ENCODE data around the gene CPNE1.
"Not testable (repeated sequence)": the region's sequence is repeated elsewhere in the genome, so short reads cannot be mapped to it uniquely, and the experiment has no call there.

CPNE1 gene

DNA sequence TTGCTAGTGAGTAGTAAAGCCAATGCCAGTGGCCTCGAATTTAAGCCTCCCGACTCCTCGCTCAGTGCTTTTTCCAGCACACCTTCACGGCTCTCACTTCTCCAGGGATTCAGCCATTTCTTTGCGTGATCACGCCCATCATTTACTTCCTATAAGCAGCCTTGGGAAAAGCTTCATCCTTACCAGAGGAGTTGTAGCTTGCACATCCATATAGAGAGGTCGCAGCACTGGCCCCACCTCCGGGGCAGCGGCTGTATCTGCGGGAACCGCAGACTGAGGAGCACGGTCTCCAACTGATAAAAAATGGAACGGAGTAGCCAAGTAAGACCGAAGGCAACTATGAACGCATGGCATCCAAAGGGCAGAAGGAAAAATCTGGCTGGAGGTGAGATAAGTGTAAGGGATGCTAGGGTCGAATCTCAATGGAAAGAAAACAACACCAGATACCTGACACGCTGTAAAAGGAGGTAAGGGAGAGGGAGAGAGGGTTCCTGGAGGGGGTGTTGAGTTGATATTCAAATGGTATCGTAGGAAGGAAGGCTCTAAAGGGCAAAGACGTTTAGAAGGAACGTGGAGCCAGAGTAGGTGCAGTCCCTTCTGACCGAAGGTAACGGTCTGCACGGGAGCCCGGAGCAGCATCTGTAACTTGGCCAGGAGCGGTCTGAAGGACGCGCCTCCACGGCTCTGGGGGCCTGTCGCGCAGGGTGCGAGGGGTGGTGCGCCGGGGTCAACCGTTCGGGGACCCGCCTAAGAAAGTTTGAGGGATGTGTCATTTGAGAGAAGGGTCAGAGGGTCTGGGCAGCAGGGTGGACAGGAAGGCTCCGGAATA, 33.8 kb upstream of the CPNE1 start:
- in situ Hi-C loops (cut with MboI; ENCODE audit: low sequenced_read_pairs): no loop called here

DNA sequence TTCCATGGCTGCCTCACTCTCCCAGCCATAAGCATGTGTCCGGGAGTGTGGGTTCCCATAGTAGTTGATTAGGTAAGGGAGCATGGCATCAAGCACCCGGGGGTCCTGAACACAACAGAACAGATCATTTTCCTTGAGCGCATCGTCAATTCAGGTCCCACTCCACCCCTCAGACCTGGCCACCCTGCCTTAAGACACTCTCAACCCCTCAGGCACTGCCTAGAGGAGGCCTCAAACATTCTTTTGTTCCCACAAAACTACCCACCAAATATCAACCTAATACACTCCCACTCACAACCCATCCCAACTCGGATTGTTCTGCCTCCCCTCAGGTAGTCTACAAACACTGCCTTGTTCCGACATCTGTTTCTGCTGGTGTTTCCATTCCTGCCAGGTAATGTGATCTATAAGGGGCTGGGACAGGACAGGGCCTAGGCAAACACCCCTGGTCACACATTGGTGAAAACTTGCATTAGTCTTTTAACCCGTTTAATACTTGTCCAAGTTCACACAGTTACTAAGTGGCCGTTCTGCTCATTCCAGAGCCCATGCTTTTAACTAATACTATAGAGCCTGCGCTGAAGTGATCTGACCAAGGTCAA, 33.1 kb upstream of the CPNE1 start:
- in situ Hi-C loops (cut with MboI; ENCODE audit: low sequenced_read_pairs): no loop called here

DNA sequence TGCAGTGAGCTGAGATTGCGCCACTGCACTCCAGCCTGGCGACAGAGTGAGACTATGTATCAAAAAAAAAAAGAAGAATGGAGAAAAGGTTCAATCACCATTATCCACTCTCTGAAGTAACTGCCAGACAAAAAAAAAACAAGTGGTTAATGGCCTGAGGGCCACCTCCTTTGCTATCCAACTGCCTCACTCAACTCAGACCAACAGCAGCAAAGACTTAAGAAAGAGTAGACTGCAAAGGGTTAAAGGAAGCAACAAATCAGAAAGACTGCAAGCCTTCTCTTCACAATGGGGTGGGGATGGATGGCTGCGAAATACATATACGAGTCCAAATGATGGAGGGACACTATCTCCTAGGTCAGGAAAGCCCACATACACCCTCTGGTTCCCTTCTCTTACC, 31.3 kb upstream of the CPNE1 start:
- in situ Hi-C loops (cut with MboI; ENCODE audit: low sequenced_read_pairs): no loop called here

DNA sequence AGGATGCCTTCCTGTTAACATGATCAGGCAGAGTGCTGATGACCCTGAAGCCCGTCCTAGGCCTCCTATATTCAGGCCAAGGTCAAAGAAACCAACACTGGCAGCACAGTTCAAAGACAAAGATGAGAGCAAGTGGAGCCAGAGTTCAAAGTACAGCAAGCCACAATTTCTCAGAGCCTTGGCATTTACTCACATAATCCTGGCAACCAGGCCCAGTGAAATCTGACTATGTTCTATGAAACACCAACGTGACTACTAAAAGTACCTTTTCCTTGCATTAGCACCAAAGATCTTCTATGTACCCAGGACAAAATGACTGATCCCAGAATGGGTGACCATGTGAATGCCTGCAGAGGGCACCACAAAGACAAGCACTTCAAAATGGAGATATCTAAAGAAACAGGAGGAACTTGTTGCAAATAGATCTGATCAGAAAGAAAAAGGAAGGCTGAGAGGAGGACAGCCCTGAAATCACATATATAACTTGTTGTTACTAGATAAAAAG, 30.6 kb upstream of the CPNE1 start:
- in situ Hi-C loops (cut with MboI; ENCODE audit: low sequenced_read_pairs): no loop called here

DNA sequence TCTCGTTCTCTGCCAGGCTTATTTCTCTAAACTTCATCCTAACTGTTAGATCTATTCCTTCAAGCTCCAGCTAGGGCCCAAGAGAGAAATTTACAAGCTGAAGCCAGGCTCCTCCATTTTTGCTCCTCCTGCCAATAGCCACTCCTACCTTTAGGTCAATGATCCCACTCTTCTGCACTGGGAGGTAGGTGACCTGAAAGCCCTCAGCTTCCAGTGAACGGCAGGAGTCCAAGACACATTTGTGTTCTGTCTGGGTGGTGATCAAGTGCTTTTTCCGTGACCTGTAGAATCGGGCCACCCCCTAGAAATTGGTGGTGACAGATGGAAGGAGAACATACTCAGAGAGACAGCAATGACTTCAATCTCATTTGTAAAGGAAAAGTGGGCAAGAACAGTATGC, 25.6 kb upstream of the CPNE1 start:
- in situ Hi-C loops (cut with MboI; ENCODE audit: low sequenced_read_pairs): no loop called here

DNA sequence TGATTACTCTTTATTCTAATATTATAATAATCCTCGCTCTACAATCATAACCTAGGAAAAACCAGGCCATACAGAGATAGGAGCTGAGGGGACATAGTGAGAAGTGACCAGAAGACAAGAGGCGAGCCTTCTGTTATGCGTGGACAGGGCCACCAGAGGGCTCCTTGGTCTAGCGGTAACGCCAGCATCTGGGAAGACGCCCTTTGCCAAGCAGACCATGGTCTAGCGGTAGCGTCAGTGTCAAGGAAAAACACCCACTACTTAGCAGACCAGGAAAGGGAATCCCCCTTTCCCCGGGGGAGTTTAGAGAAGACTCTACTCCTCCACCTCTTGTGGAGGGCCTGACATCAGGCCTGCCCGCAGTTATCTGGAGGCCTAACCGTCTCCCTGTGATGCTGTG, 22.2 kb upstream of the CPNE1 start:
- in situ Hi-C loops (cut with MboI; ENCODE audit: low sequenced_read_pairs): not testable (repeated sequence)

DNA sequence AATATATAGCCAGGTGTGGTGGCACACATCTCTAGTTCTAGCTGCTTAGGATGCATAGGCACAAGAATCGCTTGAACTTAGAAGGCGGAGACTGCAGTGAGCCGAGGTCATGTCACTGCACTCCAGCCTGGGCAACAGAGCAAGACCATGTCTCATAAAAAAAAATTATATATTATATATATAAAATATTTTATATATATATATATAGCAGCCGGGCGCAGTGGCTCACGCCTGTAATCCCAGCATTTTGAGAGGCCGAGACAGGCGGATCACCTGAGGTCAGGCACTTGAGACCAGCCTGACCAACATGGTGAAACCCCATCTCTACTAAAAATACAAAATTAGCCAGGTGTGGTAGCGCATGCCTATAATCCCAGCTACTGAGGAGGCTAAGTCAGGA, 20.7 kb upstream of the CPNE1 start:
- in situ Hi-C loops (cut with MboI; ENCODE audit: low sequenced_read_pairs): not testable (repeated sequence)

DNA sequence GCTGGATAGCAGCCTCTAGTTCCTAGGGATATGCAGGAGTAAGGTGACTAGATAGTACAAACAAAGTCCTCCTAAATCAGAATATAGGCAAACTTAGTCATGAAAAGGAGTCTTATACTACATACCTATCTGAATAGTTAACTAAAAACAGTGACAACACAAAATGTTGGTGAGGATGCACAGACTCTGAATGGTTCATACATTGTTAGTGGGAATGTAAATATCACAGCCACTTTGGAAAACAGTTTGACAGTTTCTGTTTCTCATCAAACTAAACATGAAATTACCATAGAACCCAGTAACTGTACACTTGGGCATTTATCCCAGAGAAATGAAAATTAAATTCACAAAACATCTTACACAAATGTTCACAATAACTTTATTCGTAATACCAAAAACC, 17.3 kb upstream of the CPNE1 start:
- in situ Hi-C loops (cut with MboI; ENCODE audit: low sequenced_read_pairs): no loop called here

DNA sequence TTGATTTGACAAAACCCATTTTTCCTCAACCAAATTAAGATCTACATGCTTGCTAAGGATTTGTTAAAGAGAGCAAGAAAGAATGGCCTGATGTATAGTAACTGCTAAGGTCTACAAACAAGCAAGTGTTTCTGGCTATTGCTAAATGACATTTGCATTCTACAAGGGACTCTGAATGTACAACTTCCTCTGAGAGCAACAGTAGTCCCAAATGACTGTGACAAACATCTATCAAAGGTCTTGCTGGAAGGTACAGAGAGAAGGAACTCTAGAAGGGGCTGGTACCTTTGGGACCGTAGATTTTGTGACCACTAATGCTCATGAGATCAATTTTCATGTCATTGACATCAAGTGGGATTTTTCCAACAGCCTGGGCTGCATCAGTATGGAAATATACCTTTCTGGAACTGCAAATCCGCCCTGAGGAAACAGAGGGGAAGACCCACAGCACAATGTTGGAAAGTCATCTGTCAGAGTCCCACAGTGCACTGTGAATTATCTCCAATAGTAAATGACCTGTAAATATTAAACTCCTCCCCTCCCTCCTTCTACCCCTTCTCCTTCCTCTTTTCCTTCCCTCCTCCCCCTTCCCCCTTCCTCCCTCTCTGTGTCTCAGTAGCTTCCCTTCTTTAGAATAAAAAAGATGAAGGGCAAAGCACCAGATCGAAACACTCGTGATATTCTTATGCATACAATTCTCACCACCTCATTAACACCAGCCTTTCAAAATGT, 15.9 kb upstream of the CPNE1 start:
- in situ Hi-C loops (cut with MboI; ENCODE audit: low sequenced_read_pairs): no loop called here

DNA sequence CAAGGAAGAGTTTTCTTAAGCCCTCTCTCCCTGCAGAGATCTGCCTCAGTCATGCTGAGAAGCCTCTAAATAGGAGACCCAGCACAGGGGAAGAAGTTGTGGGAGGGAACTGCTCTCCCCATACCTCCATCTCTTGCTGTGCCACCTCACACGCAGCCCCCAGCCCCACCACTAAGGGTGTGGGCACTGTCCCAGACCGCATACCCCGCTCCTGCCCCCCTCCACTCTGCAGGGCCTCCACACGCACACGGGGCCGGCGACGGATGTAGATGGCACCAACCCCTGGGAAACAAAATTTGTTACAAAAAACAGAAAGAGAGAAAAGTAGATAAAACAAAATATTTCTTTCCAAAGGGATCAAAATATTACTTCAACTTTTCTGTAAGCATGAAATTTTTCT, 10.2 kb upstream of the CPNE1 start:
- in situ Hi-C loops (cut with MboI; ENCODE audit: low sequenced_read_pairs): no loop called here

DNA sequence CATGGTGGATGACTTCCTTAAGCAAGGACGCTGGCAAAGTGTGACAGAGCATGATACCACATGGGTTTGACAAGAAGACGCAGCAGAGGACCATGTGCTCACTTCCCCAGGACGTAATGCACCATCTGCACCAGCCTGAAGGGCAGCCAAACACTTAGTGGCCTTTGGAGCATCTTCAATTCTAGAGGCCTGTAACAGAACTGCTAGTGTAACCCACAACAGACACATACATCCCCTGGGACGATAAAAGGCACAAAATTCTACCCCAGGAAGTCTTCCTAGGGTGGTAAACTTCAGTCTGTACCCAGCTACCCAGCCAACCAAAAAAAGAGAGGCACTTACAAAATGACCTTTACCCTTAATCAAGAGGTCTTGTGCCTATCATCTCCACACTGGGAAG, 9.2 kb upstream of the CPNE1 start:
- in situ Hi-C loops (cut with MboI; ENCODE audit: low sequenced_read_pairs): no loop called here

DNA sequence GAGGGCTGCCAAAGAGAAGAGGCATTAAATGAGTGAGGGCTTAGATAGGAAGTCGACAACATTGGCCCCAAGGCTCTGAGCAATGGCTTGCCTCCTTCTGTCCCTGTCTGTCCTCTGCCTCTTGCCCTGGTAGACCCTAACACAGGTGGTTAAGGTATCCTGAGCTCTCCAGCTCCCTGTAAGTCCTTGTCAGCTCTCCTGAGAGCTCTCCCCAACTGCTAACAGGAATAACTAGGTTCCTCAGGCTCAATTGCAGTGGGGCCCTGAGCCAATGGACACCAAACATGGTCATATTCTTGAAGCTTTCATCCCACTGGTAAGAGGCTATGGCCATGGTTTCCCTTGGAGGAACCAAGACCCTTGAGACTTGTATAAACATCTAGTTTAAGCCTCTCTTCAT, 5.0 kb upstream of the CPNE1 start:
- in situ Hi-C loops (cut with MboI; ENCODE audit: low sequenced_read_pairs): no loop called here

DNA sequence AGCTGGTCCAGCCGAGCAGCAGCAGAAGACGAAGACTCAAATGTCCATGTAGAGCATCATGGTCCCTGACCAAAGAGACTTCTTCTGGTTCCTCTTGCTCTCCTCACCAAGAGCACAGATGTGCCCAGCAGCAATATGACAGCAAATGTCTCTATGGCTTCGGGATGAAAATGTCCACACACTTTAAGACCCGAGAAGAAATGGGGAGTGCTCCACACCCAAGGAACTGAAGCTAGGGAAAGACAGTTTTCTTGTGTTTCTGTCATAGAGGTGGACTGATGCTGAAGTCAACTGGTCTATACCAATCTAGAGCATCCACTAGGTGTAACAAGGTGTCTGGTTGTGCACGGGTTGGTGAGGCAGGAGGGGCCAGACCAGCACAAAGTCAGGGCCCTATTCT, 4.5 kb upstream of the CPNE1 start:
- in situ Hi-C loops (cut with MboI; ENCODE audit: low sequenced_read_pairs): no loop called here

DNA sequence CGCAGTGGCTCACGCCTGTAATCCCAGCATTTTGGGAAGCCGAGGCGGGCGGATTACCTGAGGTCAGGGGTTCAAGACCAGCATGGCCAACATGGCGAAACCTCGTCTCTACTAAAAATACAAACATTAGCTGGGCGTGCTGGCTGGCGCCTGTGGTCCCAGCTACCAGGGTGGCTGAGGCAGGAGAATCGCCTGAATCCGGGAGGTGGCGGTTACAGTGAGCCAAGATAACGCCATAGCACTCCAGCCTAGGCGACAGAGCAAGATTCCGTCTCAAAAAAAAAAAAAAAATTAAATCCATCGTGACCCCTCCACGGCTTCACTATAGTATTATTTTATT, 1.2 kb upstream of the CPNE1 start:
- in situ Hi-C loops (cut with MboI; ENCODE audit: low sequenced_read_pairs): no loop called here

DNA sequence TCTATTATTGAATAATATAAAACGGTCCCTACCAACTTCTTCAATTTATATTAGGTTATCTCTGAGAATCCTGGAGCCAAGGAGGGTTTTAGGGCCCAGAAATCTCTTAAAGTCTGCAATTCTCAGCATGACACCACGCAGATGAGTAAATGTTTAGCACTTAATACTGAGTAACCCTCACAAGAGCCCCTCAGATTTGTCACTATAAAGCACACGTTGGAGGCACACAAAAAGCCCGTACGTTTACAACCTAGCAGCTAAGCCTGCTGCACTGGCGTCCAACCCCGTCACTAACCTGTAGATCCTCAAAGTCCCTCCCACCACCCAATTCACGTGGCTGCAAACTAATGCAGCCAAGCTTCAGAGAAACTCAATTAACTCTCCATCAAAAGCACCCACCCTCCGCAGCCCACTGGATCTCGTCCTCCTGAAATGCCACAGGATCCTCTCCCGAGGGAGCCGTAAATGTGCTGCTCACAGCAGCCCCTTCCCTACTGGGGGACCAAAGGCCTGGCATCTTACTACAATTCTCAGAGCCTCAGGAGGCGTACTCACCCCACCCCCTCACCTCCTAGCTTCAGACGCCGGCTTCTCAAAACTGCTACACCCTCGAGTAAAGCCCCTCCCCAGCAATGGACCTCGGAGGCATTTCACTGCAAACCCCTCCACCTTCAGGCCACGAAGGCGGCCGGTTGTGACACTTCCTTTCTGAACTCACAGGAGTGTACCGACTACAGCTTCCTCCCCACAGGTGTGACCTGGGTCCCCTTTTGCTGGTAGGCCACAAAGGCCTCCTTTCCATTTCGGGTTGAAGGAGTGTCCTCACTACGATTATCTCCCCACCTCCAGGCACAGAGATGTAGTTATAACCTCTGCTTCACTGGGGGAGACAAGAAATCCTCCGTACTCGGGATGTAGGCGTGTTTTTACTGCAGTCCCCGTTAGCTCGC, 909 bp downstream of the CPNE1 start:
- in situ Hi-C loops (cut with MboI; ENCODE audit: low sequenced_read_pairs): no loop called here

DNA sequence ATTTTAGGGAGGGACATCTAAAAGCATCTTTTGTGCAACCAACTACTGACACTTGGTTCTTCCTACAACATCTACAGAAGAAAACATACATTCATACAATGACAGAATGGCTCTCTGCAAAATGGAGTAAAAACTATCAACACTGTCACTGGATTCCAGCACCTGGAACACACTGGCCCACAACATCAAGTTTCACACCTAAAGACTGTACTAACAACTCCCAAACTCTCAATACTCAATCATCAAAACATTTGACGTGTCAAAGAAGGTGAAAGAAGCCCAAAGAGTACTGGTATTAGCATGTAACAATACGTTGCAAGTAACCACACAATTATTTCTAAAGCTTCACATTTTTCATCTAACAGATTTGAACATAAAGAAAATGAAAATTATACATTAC, 2.1 kb downstream of the CPNE1 start:
- in situ Hi-C loops (cut with MboI; ENCODE audit: low sequenced_read_pairs): no loop called here

DNA sequence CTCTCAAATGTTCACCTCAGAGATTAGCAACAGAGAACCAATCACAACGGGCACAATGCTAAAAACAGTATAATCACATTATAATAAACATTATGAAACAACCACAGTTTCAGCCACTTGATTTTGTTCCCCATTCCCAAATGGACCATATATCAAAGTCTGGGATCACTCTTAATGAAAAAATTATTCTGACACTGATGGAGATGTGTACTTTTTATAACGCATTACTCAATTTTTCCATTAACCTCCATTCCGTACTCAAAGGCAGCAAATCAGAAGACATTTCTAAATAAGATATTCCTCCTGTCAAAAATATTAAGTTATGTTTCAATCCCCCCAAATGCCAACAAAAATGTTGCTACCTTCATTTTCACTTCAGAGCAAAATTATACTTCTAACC, 2.8 kb downstream of the CPNE1 start:
- in situ Hi-C loops (cut with MboI; ENCODE audit: low sequenced_read_pairs): no loop called here

DNA sequence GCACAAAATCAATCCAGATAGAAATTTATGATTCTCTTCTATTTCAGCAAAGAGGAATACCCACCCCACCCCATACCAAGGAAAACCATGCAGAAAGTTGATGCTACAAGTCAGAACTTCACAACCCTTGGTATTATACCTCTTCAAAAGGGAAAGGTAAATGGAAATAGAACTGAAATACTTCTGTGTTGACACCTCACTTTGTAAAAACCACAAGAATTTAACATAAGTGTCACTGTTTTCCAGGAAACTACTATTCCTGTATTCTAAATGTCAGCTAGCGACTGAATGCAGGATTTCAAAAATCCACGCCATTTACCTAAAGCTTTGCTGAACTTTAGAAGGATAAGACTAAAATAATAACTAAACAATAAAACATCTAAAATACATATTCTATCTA, 3.6 kb downstream of the CPNE1 start:
- in situ Hi-C loops (cut with MboI; ENCODE audit: low sequenced_read_pairs): no loop called here

DNA sequence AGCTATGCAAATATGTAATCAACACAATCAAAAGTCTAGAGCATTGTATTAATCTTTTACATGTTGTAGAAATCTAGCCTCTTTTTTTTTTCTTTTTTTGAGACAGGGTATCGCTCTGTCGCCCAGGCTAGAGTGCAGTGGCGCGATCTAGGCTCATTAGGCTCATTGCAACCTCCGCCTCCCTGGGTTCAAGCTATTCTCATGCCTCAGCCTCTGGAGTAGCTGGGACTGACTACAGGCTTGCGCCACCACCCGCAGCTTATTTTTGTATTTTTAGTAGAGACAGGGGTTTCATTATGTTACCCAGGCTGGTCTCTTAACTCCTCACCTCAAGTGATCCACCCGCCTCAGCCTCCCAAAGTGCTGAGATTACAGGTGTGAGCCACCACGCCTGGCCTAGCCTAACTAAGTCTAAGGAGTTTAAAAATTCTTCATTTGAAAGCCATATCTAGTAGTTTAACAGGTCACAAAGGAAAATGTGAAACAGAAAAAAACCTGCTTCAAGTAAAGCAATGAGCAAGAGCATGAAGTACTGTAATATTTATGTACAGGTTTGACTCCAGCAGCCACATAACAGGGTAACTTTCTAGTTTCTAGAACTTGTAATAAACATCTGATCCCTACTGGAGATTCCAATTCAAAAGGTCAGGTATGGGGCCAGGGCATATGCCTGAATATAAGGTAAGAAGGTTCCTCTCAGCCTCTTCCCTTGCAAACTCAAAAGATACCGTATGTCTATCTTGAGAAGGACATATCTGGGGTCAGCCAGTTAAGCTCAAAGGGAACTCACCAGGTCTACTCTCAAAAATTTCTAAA, 4.4 kb downstream of the CPNE1 start:
- in situ Hi-C loops (cut with MboI; ENCODE audit: low sequenced_read_pairs): no loop called here

DNA sequence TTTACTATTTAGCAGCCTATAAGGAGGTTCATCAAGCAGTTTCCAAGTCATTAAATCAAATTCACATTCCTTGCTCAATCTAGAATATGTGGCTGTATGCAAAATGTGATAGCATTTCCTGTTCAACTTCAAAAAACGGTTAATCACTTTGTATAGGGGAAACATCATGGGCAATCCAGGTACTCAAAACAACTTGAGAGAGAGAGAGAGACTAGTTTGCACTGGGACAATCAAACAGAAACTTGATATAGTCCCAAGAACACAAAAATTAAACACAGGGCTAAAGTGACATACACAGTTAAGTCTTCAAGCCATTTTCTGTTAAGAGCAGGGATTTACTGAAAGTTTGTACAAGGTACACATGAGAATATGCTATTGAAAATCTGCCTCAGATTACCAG, 7.4 kb downstream of the CPNE1 start:
- in situ Hi-C loops (cut with MboI; ENCODE audit: low sequenced_read_pairs): no loop called here
